GM19328 (cell line): ENCODE measurements around the gene PSMA5.

Experiments
- ATAC-seq: cut with Tn5 transposase; IDR thresholded peaks from one replicate; pipeline ENCODE4 v1.9.1; 2021; ENCODE audit warnings: mild to moderate bottlenecking, moderate library complexity; ENCODE audit not compliant: unreplicated experiment

The PSMA5 gene

GRCh38 chr1:109371341-109371739 lies 54.9 kb downstream of the PSMA5 start:
- no peak for ATAC-seq

- no peak for ATAC-seq
Observed at GRCh38 chr1:109370712-109371340, 55.4 kb downstream of the PSMA5 start.

GRCh38 chr1:109369167-109369746 lies 57.0 kb downstream of the PSMA5 start:
- ATAC-seq, result no peak

- ATAC-seq, result no peak
Observed at GRCh38 chr1:109368464-109368863, 57.8 kb downstream of the PSMA5 start.

GRCh38 chr1:109367626-109368025 lies 58.6 kb downstream of the PSMA5 start:
- ATAC-seq, result no peak

GRCh38 chr1:109365642-109366204 lies 60.5 kb downstream of the PSMA5 start:
- ATAC-seq, result no peak

- ATAC-seq, result no peak
Observed at GRCh38 chr1:109361649-109362048, 64.6 kb downstream of the PSMA5 start.

- no peak for ATAC-seq
Observed at GRCh38 chr1:109361069-109361468, 65.2 kb downstream of the PSMA5 start.

GRCh38 chr1:109357616-109358015 lies 68.6 kb downstream of the PSMA5 start:
- ATAC-seq, result no peak

- ATAC-seq, result no peak
Observed at GRCh38 chr1:109356915-109357314, 69.3 kb downstream of the PSMA5 start.

GRCh38 chr1:109356505-109356904 lies 69.7 kb downstream of the PSMA5 start:
- ATAC-seq, result no peak

GRCh38 chr1:109354929-109355328 lies 71.3 kb downstream of the PSMA5 start:
- ATAC-seq, result no peak

GRCh38 chr1:109351457-109351856 lies 74.8 kb downstream of the PSMA5 start:
- ATAC-seq, result no peak

GRCh38 chr1:109350655-109351054 lies 75.6 kb downstream of the PSMA5 start:
- no peak for ATAC-seq

- no peak for ATAC-seq
Observed at GRCh38 chr1:109350182-109350581, 76.1 kb downstream of the PSMA5 start.
